RPMI7951 (cell line): ENCODE data around the gene KCNH2. TPM values are rescaled to one million over a fixed set of nuclear protein-coding genes. Genes with fewer than 3 reads are reported as not detected.
A peak's percentile ranks its signal among the peaks of the same experiment; 100 is the strongest.

Experiments used
- DNase-seq: peaks from one replicate; pipeline ENCODE4 v3.0.0-alpha.2; 2012; ENCODE audit warnings: low read depth
- total RNA-seq: library from RNA; depleted of rRNA; stranded (reverse); fragments of >200 nt; shearing (Covaris generic); gene quantifications from 2 replicates; pipeline ENCODE4 v1.2.3, GENCODE V29; 2014

Gene KCNH2
- total RNA-seq, 1 experiment from 2014 or later, result not detected

DNA sequence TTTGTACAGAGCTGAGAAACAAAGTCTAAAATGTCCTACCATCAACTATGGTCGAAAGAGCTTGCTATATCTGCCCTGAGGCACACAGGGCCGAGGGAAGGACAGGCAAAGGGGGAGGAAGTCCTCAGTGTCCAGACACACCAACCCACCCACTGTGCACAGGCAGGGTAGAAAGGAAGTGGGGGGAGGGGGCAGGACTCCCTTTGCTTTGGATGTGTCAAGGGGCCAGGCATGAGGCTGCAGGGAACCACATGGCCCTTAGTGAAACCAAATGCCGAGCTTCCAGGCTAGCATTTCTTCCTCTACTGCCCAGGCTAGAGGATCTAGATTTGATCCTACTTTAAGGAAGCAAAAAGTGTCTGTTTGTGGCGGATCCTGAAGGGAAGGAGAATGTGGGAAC, 28.6 kb downstream of the KCNH2 start:
- no peak for DNase-seq

DNA sequence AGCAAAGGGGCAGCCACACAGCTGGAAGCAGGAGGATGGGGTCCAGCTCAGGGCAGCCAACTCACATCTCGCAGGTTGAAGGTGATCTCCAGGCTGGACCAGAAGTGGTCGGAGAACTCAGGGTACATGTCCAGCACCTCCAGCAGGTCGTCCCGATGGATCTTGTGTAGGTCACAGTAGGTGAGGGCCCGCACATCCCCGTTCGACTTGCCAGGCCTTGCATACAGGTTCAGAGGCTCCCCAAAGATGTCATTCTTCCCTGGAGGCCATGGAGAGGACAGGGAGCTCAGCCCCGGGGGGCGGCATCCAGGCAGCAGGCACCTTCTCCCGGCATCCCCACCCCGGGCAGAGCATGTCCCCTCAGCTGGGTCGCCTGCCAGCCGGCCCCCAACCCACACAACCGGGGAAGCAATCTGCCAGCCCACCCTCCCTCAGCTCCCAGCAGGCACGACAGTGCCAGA, 29.3 kb downstream of the KCNH2 start:
- DNase-seq, result no peak

DNA sequence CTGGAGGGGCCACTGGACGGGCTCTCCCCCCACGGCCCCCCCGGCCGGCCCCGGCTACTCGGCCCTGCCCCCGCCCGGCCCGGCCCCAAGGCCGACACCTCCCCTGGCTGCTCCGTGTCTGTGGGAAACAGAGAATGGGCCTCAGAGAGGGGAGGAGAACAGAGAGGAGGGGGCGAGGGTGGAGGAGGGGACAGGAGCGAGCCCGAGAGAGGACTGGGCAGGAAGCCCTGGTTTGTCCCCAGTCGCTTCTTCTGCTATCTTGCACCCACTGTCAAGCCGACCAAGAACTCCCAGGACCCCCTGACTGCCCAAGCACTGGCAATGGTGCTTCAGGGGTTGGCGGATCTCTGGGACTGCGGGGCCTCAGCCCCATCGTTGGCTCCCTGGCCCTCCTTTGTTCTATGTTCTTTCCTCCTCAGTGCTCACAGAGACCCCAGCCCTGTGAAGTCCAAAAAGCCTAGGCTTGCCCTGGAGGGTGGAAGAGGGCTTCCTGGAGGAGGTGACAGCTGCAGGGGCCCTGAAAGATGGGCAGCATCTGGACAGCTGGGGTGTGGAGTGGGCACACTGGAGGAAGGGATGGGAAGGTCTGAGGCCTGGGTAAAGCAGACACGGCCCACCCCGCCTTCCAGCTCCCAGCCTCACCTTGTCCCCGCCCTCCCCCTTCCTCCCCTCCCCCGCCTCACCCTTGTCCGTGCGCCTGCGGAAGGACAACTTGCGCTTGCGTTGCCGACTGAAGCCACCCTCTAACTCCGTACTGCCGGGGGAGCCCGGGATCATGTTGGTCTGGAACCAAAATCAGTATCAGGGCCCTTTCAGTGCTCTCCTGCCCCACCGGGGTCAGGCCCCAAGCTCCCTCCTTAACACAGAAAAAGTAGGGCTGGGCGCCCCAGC, 30.1 kb downstream of the KCNH2 start:
- no peak for DNase-seq

DNA sequence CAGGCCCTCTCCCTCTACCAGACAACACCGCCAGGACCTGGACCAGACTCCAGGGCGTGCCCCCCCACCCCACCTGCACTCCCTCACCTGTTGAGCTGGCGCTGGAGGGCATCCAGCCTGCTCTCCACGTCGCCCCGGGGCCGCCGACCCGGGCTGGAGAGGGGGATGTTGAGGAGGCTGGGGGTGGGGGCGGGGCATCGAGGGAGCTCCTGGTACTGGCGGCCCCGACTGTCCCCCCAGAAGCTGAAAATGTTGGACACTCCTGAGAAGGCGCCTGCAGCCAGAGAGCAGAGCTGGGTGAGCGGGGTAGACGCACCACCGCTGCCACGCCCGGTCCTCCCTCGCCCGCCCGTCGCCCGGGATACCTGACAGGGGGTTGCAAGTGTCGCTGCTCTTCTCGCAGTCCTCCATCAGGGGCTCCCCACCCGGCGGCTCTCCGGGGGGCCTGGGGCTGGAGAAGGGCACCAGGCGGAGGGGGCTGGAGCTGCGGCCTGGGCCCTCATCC, 30.8 kb downstream of the KCNH2 start:
- no peak for DNase-seq

DNA sequence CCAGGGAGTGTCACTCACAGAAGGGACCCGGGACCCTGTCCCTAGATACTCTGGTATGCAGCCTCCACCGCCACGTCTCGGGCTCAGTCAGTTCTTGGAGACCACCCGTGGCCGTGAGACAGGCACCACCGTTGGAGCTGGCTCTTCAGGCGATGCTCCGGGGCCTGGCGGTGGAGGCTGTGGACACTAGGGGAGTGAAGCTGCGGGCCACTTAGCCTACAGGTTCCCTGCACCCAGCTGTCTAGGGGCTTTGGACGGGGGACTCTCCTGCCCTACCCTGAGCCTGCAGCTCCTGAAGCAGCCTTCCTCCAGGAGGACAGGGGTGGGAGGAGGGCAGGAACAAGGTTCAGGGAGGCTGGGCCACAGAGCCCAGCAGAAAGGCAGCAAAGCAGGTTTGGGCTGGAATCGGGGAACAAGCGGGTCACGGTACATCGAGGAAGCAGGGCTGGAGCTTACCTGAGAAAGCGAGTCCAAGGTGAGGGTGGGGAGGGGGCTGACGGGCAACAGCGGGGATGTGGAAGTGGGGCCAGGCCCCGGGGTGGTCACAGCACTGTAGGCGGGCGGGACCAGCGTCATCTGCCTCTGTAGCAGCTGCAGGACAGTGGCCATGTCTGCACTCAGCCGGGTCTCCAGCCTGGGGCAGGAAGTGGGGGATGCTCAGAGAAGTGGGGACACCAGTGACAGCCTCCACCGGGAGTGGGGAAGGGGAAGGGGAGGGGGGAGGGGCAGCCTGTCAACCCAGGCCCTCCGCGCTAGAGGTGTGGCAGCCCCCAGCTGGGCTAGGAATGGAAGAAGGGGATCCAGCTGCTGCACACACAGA, 31.5 kb downstream of the KCNH2 start:
- no peak for DNase-seq

DNA sequence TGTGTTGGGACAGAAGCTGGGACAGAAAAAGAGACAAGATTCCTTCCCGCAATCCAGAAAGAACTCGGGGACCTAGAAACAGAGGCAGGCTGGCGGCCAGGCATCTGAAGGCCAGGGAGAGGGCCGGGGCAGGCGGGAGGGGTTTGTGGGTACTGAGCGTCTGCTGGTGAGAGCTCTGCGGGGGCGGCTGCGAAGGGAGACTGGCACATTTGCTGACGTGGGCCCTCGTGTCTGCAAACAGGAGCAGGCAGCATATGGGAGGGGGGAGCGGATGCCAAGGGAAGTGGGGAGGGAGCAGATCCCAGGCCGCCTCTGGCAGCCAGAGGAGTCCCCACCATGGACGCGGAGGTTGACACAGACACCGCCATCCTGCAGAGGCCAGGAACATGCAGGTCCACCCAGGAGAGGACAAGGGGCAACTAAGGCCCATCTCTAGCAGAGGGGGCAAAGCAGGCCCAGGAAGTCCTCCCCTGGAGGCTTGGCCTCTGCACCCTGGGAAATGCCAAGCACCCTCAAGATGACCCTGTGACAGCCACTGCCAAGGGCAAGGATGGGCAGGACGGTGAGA, 32.2 kb downstream of the KCNH2 start:
- DNase-seq, result no peak

DNA sequence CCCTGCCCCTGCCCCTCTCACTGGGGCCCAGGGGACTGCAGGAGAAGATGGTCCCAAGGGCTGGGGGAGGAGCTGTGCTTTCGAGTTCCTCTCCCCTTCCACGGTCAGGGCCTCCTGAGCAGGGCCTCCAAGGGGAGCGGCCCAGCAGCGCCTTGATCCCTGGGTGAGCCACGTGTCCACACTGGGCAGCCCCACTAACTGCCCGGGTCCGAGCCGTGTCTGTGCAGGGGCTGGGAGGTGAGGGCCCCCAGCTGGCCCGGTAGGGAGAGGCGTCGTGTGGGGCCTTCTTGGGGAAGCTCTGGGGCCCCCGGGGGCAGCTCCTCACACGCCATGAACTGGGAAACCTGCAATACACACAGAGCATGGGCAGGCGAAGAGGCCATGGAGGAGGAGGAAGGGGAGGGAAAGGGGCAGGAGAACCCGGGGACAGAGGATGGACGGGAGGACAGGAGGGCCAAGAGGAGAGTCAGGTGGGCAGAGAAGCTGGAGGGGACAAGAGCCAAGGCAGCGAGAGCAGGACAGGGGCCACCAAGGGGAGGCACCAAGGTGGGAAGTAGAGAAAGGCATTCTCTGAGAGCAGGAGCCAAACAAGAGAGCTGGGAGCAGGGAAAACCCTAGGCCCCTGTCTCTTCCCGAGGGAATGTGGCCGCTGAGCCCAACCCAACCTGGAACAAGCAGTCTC, 32.8 kb downstream of the KCNH2 start:
- DNase-seq, result no peak

DNA sequence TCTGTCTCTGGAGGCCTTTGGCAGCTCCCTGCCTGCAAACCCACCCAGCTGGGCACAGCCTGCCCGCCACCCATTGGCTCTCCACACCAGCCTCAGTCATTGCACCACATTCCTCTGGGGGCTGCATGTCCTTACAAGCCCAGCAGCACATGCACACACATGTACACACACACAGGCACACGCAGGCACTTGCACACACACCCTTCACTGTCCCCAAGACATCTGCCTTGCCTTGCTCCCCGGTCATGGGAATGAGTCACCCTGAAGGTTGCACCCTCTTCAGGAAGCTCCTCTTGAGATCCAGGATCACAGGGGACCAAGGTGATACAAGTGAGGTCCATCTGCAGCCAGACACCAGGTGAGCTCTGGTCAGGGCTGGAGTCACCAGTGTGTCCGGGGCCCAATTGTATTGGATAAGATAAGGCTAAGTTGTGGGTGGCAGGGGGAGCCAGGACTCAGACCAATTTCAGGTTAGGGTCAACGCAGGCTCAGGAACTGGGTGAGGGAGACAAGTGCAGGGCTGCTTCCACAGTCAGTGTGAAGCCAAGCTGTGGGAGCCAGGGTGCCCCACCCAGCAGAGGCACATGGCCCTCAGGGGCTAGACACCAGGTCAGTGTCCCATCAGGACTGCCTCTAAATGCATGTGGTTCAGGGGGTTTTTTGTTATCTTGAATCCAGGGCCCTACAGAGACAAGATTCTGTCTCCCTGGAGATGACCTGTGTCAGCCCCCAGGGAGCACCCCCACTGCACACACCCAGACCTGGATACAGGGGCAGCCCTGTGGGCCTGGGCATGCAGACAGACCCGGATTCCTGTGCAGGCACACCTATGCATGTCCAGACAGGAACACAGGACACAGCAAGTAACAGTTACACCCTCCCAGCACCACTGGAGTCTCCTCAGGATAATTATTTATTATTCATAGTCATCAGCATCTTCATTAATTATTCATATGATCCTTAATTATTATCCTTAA, 33.8 kb downstream of the KCNH2 start:
- DNase-seq, result no peak

DNA sequence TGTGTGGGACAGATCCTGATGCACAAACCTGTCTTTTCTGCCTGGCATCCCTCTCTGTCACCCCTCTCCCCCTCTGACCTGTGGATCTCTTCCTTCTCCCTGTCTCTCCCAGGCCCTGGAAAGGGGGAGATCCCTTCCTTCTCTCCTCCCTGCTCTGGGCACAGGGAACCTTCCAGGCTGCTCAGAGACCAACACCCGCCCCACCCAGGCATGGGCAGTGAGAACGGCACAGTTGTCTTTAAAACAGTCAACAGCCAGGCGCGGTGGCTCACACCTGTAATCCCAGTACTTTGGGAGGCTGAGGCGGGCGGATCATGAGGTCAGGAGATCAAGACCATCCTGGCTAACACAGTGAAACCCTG, 34.7 kb downstream of the KCNH2 start:
- DNase-seq, result no peak

DNA sequence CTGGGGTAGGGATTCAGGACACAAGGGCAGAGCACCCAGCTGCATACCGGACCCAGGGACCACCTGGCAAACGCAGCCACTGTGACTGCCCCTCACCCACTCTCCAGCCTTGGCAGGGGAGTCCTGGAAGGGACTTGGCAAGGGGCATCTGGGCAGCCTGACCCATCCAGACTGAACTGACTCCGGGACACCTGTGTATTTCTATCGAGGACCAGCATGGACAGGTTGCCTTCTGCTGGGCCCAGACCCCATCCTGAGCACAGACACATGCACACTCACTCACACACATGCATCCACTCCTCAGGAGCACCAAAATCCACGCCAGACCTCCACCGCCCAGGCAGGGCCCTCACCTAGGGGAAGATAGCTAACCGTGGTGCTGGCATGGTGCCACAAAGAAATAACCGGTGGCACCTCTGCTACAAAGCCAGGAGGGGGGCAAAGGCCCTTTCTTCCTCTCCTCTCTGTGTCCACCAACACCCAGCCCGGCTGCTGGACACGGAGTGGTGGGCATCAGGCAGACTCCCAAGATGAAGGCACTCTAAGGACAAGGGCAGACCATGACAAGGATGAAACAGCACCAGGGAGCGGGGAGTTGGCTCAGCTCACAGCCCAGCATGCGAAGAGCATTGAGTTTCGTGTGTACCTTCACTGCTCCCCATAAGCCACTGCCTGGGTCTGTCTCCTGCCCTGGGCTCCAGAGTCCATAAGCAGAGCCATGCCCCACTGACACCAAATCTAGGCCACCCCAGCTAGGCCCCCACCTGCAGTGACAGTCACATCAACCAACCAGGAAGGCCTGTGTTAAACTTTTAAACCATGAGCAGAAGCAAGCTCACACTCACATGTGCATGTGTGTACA, 35.3 kb downstream of the KCNH2 start:
- DNase-seq, result no peak

DNA sequence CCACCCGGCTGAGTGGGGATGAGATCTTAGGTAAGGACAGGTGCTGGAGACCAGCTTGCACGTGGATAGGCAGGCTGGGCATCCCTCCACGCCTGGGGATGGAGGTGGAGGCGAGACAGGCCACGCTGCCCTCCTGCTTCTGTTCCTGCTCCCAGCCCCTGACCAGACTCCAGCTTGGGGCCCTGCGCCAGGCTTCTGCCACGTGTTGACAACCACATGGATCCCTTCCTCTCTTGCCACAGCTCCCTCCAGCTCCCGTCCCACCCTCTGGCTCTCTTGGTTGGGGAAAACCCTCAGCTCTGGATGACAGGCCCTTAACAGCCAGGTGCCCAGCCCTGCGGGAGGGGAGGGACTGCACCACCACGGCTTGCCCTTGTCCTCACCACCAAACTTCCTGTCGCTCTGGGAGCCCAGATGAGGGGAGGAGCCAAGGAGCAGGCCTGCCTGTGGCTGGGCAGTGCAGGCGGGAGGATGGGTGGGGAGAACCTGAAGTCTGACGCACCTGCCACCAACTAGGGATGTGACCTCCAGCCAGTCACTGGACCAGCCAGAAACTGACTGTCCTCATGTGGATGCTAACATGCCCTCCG, 36.0 kb downstream of the KCNH2 start:
- peak; percentile 23 for DNase-seq

DNA sequence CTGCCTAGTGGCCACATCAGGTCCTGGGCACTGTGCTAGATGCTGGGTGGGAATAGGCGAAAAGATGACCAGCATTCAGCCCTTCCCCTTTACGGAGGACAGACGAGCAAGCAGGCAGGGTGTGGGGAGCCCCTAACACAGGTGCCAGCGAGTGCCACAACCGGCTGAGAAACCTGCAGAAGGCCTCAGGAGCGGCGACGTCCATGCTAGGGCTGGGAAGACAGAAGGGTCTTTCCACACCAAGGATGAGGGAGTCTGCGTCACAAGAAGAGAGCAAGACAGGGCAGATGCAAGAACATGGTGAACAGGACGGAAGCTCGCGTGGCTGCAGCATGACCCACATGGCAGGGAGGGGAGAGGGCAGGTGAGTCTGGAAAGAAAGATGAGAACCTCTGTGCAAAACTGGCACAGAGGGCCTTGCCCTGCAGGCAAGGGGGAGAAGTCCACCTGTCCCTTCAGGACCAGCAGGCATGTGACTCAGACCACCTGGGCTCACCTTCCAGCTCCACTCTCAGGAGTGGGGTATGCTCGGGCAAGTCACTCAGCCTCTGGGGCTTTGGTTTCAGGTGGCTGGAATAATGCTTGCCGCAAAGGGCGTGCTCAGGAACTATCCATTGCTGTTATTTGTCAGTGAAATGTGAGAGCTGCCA, 36.6 kb downstream of the KCNH2 start:
- DNase-seq, result no peak

DNA sequence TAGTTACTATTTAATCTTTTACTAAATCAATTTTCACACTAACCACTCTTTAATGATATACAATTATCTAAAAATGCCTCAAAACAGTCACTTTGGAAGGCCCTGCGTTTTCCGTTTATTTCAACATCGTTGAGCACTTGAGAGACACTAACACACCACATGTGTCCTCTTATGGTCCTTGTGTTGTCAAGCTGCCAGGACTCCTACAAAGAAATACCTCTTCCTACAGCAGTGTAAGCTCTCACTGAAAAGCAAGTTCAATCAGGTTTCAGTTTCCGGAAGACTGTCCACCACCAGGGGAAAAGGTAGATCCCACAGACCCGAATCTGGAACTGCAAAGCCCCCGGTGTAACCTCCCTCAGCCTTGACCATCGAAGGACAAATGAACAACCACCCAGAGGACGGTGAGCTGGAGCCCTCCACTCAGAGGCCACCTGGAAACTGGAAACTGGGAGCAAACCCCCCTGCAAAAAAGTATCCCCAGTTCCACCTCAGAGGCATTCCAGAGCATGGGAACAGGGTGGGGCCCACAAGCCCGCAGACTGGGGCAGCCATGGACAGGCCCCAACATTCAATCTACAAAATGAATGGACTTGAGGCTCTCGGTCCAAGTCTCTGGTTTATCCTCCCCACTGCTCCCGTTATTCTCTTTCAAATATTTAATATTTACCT, 37.6 kb downstream of the KCNH2 start:
- DNase-seq, result no peak

DNA sequence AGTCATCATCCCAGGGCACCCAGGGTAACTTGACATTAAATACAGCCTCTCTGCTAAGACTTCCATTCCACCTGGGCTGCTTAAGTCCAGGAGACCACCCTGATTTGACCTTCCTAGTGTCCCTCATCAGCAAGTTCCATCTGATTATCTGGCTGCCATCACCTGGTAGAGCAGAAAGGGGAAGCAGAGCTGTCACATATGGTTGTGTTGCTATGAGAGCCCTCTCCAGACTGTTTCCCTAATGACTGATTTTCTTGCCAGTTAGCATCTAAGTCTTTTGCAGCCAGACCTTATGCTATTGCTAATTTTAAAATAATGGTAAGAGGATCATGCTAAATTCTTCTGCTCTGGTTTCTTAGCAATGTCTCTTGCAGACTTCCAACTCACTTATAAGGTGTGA, 38.7 kb downstream of the KCNH2 start:
- DNase-seq, result no peak

DNA sequence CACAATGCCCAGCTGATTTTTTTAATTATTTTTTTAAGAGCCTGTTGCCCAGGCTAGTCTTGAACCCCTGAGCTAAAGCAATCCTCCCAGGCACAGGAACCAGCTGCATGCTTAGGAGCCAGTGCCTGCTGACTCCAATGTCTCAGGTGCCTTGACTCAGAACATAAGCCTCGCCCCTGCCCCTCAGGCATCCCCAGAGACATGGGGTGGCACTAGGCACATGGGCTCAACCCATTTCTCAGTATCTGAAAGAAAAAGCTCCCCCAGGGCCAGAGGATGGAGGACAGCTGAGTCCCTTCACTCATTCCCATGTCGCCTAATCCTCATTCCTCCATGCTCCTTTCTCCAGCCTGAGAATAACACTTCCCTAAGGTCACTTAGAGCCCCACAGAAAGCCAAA, 39.1 kb downstream of the KCNH2 start:
- DNase-seq, result no peak

DNA sequence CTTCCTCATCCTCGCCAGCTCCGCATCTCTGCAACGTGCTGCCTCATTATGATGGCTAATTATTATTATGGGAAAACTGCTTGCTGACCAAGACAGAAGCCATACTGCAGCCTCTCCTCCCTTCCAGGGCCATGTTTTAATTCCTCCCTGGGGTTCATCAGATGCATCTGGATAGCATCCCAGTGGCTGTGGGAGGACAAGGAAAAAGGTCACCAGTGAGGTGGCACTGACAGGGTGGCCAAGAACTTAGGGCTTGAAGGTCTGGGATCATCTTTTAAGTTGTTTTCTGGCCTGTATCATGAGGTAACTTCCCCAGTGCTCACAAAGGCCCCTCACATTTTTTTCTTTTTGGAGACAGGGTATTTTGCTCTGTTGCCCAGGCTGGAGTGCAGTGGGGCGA, 39.6 kb downstream of the KCNH2 start:
- peak; percentile 24 for DNase-seq

DNA sequence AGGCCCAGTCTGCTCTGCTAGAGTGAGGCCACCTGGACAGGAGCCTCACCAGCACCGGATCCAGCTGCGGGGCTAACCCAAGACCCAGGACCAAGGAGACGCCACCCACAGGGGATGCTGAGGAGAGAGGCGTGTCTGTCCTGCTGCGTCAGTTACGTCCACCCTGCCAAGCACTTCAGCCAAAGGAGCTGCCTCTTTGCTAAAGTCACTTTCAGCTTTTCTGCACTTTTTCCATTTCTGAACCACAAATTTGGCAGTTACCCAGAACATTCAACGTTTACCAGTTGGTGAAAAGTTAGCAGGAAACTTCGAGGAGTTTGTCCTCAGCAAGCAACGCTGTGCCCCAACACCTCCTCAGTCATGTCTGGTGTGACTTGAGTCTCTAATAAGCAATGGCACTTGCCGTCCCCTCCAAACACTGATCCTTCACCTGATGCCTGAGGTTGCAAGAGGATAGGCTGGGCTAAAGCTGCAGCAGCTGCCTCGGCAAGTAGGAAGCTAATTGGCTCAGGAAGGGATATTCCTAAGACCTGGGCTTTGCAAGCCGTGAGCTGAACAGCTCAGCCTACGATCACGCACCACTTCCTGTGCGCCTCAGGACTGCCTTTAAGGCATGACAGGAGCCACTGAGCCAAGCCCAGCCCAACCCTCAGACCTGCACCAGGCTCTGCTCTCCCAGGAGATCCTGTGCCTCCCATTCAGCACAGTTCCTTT, 40.1 kb downstream of the KCNH2 start:
- DNase-seq, result peak; percentile 58
